Naive B cell (primary cell): Measurements from ENCODE around the gene REP15. TPM values are rescaled to one million over a fixed set of nuclear protein-coding genes. Genes with fewer than 3 reads are reported as not detected.

Experiments used
- ATAC-seq, 2 donors: fragments of 150-1000 bp; cut with Tn5 transposase; 2 replicates each; pipeline ENCODE4 v1.10.0; 2021; ENCODE audit warnings: low read depth in 2 of 2, mild to moderate bottlenecking in 2 of 2, moderate library complexity in 2 of 2
- DNase-seq: peaks from one replicate; pipeline ENCODE4 v3.0.0; 2022
- H3K27ac Mint-ChIP-seq, 6 donors: one replicate each; pipeline ENCODE4 v1.8.0; 2020 to 2022; ENCODE audit warnings: mild to moderate bottlenecking in 6 of 6, mixed read lengths in 6 of 6, moderate library complexity in 5 of 6, inconsistent platforms in 2 of 6
- H3K27me3 Mint-ChIP-seq, 3 donors: one replicate each; pipeline ENCODE4 v1.8.0; 2021 to 2022; ENCODE audit warnings: mixed read lengths in 3 of 3, mild to moderate bottlenecking in 1 of 3
- H3K36me3 Mint-ChIP-seq, 2 donors: one replicate each; pipeline ENCODE4 v1.8.0; 2020 to 2022; ENCODE audit warnings: mixed read lengths in 2 of 2, inconsistent platforms in 1 of 2, mild to moderate bottlenecking in 1 of 2
- H3K4me1 Mint-ChIP-seq, 3 donors: one replicate each; pipeline ENCODE4 v1.8.0; 2020 to 2022; ENCODE audit warnings: mixed read lengths in 3 of 3, inconsistent platforms in 1 of 3, mild to moderate bottlenecking in 1 of 3, moderate library complexity in 1 of 3
- H3K4me3 Mint-ChIP-seq, 8 donors: one replicate each; pipeline ENCODE4 v1.8.0; 2020 to 2022; ENCODE audit warnings: mild to moderate bottlenecking in 8 of 8, mixed read lengths in 8 of 8, moderate library complexity in 8 of 8, inconsistent platforms in 2 of 8
- H3K9me3 Mint-ChIP-seq, 7 donors: one replicate each; pipeline ENCODE4 v1.8.0; 2020 to 2022; ENCODE audit warnings: mixed read lengths in 7 of 7, mild to moderate bottlenecking in 5 of 7, inconsistent platforms in 2 of 7, moderate library complexity in 1 of 7
- polyA plus RNA-seq, 6 donors: library from polyadenylated mRNA; unstranded; fragments of 300-500 nt; fragmentation: Illumina TruSeq; gene quantifications; one replicate each; pipeline ENCODE4 v1.2.3, GENCODE V29; 2021; ENCODE audit warnings: low read depth in 6 of 6

The REP15 gene
- polyA plus RNA-seq, 6 donors from 2014 or later = 0.42 to 2.3 (median 0.47) TPM; not detected in 3

GRCh38 chr12:27680619-27681018, 15.6 kb upstream of the REP15 start:
- Mint-ChIP-seq H3K4me3 (no peak overlapping the region), H3K9me3 (peaks cover 0 to 4% (median 0%) of the 10 kb centered on the region in 7 donors), H3K27ac (no peak overlapping the region), H3K27me3 (no peaks in the 10 kb centered on the region), H3K36me3 (peaks cover 19 to 30% of the 10 kb centered on the region in 2 donors), H3K4me1 (no peaks in the 10 kb centered on the region)
- no peak for ATAC-seq
- no peak for DNase-seq

GRCh38 chr12:27682534-27682933, 13.7 kb upstream of the REP15 start:
- H3K27me3 Mint-ChIP-seq = no peaks in the 10 kb centered on the region
- H3K4me3 Mint-ChIP-seq = no peak overlapping the region
- no peak overlapping the region for H3K27ac Mint-ChIP-seq
- H3K9me3 Mint-ChIP-seq = peaks cover 0 to 4% (median 0%) of the 10 kb centered on the region in 7 donors
- H3K36me3 Mint-ChIP-seq = peaks cover 10 to 25% of the 10 kb centered on the region in 2 donors
- H3K4me1 Mint-ChIP-seq = no peaks in the 10 kb centered on the region
- DNase-seq (no peak), ATAC-seq (no peak)

- no peak overlapping the region for H3K4me3 Mint-ChIP-seq
- H3K27me3 Mint-ChIP-seq = no peaks in the 10 kb centered on the region
- ATAC-seq (no peak), DNase-seq (no peak)
- no peaks in the 10 kb centered on the region for H3K4me1 Mint-ChIP-seq
- peaks cover under 1 to 32% of the 10 kb centered on the region in 2 donors for H3K36me3 Mint-ChIP-seq
- H3K27ac Mint-ChIP-seq = no peak overlapping the region
- H3K9me3 Mint-ChIP-seq = no peaks in the 10 kb centered on the region
Observed at GRCh38 chr12:27685274-27685673, 11.0 kb upstream of the REP15 start.

- DNase-seq (no peak), ATAC-seq (no peak)
- H3K9me3 Mint-ChIP-seq = no peaks in the 10 kb centered on the region
- peaks cover 0 to 37% of the 10 kb centered on the region in 2 donors for H3K36me3 Mint-ChIP-seq
- H3K4me1 Mint-ChIP-seq = no peaks in the 10 kb centered on the region
- H3K4me3 Mint-ChIP-seq = no peak overlapping the region
- H3K27ac Mint-ChIP-seq = no peak overlapping the region
- H3K27me3 Mint-ChIP-seq = no peaks in the 10 kb centered on the region
Observed at GRCh38 chr12:27686147-27686546, 10.1 kb upstream of the REP15 start.

- H3K4me3 Mint-ChIP-seq = no peak overlapping the region
- DNase-seq = no peak
- H3K36me3 Mint-ChIP-seq = peaks cover 0 to 49% of the 10 kb centered on the region in 2 donors
- ATAC-seq = no peak
- no peaks in the 10 kb centered on the region for H3K9me3 Mint-ChIP-seq
- peak overlapping the region in 1 of 6 donors; percentile 19 for H3K27ac Mint-ChIP-seq
- no peaks in the 10 kb centered on the region for H3K4me1 Mint-ChIP-seq
- no peaks in the 10 kb centered on the region for H3K27me3 Mint-ChIP-seq
Observed at GRCh38 chr12:27688671-27689070, 7.6 kb upstream of the REP15 start.

GRCh38 chr12:27689558-27690180, 6.6 kb upstream of the REP15 start:
- ATAC-seq = no peak

GRCh38 chr12:27693403-27693802, 2.8 kb upstream of the REP15 start:
- ATAC-seq = no peak
- Mint-ChIP-seq H3K27me3 (no peaks in the 10 kb centered on the region), H3K9me3 (no peaks in the 10 kb centered on the region), H3K36me3 (peaks cover 0 to 39% of the 10 kb centered on the region in 2 donors), H3K27ac (no peak overlapping the region), H3K4me1 (no peaks in the 10 kb centered on the region), H3K4me3 (no peak overlapping the region)
- no peak for DNase-seq

More at GRCh38 chr12:27689558-27690180, 6.6 kb upstream of the REP15 start:
- no peaks in the 10 kb centered on the region for H3K27me3 Mint-ChIP-seq
- no peaks in the 10 kb centered on the region for H3K4me1 Mint-ChIP-seq
- no peak overlapping the region for H3K4me3 Mint-ChIP-seq
- H3K9me3 Mint-ChIP-seq = no peaks in the 10 kb centered on the region
- DNase-seq = no peak
- H3K27ac Mint-ChIP-seq = no peak overlapping the region
- H3K36me3 Mint-ChIP-seq = peaks cover 0 to 54% of the 10 kb centered on the region in 2 donors

- Mint-ChIP-seq H3K27ac (peak overlapping the region in 1 of 6 donors; percentile 45), H3K36me3 (peaks cover 0 to 20% of the 10 kb centered on the region in 2 donors), H3K9me3 (no peaks in the 10 kb centered on the region), H3K4me3 (no peak overlapping the region), H3K27me3 (peaks cover 0 to 1% (median 0%) of the 10 kb centered on the region in 3 donors), H3K4me1 (no peaks in the 10 kb centered on the region)
- ATAC-seq (no peak), DNase-seq (no peak)
Observed at GRCh38 chr12:27695556-27696292, 523 bp upstream of the REP15 start.

- Mint-ChIP-seq H3K4me1 (no peaks in the 10 kb centered on the region), H3K27me3 (peaks cover 0 to 10% (median 0%) of the 10 kb centered on the region in 3 donors)
Observed at GRCh38 chr12:27696864-27697564, 767 bp downstream of the REP15 start.

GRCh38 chr12:27703720-27704452, 7.6 kb downstream of the REP15 start:
- Mint-ChIP-seq H3K4me1 (peaks cover 0 to 4% (median 0%) of the 10 kb centered on the region in 3 donors), H3K4me3 (no peak overlapping the region), H3K27ac (peak overlapping the region in 2 of 6 donors; percentile 42 to 46), H3K27me3 (peaks cover 0 to 10% (median 5%) of the 10 kb centered on the region in 3 donors), H3K36me3 (no peaks in the 10 kb centered on the region), H3K9me3 (no peaks in the 10 kb centered on the region)
- ATAC-seq (peak; percentile 88 to 92), DNase-seq (peak; percentile 33)

More at GRCh38 chr12:27696864-27697564, 767 bp downstream of the REP15 start:
- Mint-ChIP-seq H3K9me3 (no peaks in the 10 kb centered on the region), H3K4me3 (no peak overlapping the region), H3K36me3 (peaks cover 0 to 10% of the 10 kb centered on the region in 2 donors), H3K27ac (peak overlapping the region in 1 of 6 donors; percentile 54)
- no peak for DNase-seq
- no peak for ATAC-seq

GRCh38 chr12:27705263-27705662, 9.0 kb downstream of the REP15 start:
- H3K4me3 Mint-ChIP-seq = no peak overlapping the region
- H3K27me3 Mint-ChIP-seq = peaks cover 0 to 10% (median 5%) of the 10 kb centered on the region in 3 donors
- no peak for DNase-seq
- H3K9me3 Mint-ChIP-seq = no peaks in the 10 kb centered on the region
- no peaks in the 10 kb centered on the region for H3K36me3 Mint-ChIP-seq
- H3K4me1 Mint-ChIP-seq = peaks cover 0 to 6% (median 1%) of the 10 kb centered on the region in 3 donors
- no peak for ATAC-seq
- peak overlapping the region in 1 of 6 donors; percentile 65 for H3K27ac Mint-ChIP-seq

- H3K4me1 Mint-ChIP-seq = peaks cover 17 to 21% (median 19%) of the 10 kb centered on the region in 3 donors
- peak overlapping the region in 1 of 8 donors; percentile 84 for H3K4me3 Mint-ChIP-seq
- H3K9me3 Mint-ChIP-seq = no peaks in the 10 kb centered on the region
- ATAC-seq = no peak
- no peak overlapping the region for H3K27ac Mint-ChIP-seq
- peaks cover 0 to 5% (median 0%) of the 10 kb centered on the region in 3 donors for H3K27me3 Mint-ChIP-seq
- H3K36me3 Mint-ChIP-seq = no peaks in the 10 kb centered on the region
- no peak for DNase-seq
Observed at GRCh38 chr12:27707216-27707615, 11.0 kb downstream of the REP15 start.
